PC-9 (cell line): Measurements from ENCODE around the gene RBM38.

Experiments used
- CTCF ChIP-seq: fragments of 200-600 bp; sonication (generic); conservative IDR thresholded peaks from 2 replicates; pipeline ENCODE4 v1.6.1; 2017; ENCODE audit warnings: mixed run types, antibody characterized with exemption, mild to moderate bottlenecking, moderate library complexity
- EZH2 ChIP-seq: fragments of 200-600 bp; sonication (generic); IDR thresholded peaks from 2 replicates; pipeline ENCODE4 v1.8.0; 2017; ENCODE audit warnings: antibody characterized with exemption, low read depth

GRCh38 chr20:57437267-57437666, 46.1 kb downstream of the RBM38 start:
- TF ChIP-seq CTCF (no peak), EZH2 (no peak)
